ENCODE data around the gene TAF4. TPM values are rescaled to one million over a fixed set of nuclear protein-coding genes. Genes with fewer than 3 reads are reported as not detected.
"Not testable (repeated sequence)": the region's sequence is repeated elsewhere in the genome, so short reads cannot be mapped to it uniquely, and the experiment has no call there.

TAF4 gene
- polyA plus RNA-seq, 1 donor from 2014 or later = 10.2 TPM

GRCh38 chr20:61985096-61985495 lies 80.6 kb downstream of the TAF4 start:
- Histone ChIP-seq H3K4me2 (ENCODE audit: low read length) (no peak overlapping the region), H4K20me1 (ENCODE audit: insufficient read depth) (no peaks in the 10 kb centered on the region), H3K9me3 (ENCODE audit: low read length) (no peaks in the 10 kb centered on the region), H2AFZ (ENCODE audit: low read depth, low read length) (no peak overlapping the region), H3K27ac (ENCODE audit: low read length) (no peak overlapping the region), H3K27me3 (ENCODE audit: insufficient read depth, low read depth, low read length) (no peaks in the 10 kb centered on the region), H3K79me2 (replicated peaks; ENCODE audit: insufficient read depth, low read length) (no peaks in the 10 kb centered on the region), H3K4me3 (ENCODE audit: low read length) (no peak overlapping the region), H3F3A (ENCODE audit: insufficient read depth, low read length, poor library complexity, severe bottlenecking) (no peaks in the 10 kb centered on the region), H3K36me3 (ENCODE audit: insufficient read depth, low read length) (no peaks in the 10 kb centered on the region), H3K9me2 (ENCODE audit: insufficient read depth, low read length) (no peaks in the 10 kb centered on the region), H3K9ac (ENCODE audit: low read length) (no peak overlapping the region)
- TF ChIP-seq, protein P1, sequence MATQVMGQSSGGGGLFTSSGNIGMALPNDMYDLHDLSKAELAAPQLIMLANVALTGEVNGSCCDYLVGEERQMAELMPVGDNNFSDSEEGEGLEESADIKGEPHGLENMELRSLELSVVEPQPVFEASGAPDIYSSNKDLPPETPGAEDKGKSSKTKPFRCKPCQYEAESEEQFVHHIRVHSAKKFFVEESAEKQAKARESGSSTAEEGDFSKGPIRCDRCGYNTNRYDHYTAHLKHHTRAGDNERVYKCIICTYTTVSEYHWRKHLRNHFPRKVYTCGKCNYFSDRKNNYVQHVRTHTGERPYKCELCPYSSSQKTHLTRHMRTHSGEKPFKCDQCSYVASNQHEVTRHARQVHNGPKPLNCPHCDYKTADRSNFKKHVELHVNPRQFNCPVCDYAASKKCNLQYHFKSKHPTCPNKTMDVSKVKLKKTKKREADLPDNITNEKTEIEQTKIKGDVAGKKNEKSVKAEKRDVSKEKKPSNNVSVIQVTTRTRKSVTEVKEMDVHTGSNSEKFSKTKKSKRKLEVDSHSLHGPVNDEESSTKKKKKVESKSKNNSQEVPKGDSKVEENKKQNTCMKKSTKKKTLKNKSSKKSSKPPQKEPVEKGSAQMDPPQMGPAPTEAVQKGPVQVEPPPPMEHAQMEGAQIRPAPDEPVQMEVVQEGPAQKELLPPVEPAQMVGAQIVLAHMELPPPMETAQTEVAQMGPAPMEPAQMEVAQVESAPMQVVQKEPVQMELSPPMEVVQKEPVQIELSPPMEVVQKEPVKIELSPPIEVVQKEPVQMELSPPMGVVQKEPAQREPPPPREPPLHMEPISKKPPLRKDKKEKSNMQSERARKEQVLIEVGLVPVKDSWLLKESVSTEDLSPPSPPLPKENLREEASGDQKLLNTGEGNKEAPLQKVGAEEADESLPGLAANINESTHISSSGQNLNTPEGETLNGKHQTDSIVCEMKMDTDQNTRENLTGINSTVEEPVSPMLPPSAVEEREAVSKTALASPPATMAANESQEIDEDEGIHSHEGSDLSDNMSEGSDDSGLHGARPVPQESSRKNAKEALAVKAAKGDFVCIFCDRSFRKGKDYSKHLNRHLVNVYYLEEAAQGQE (IDR thresholded peaks at IDR 0.05; ENCODE audit: borderline replicate concordance) = no peak
- TF ChIP-seq TAF1 (IDR thresholded peaks at IDR 0.05; ENCODE audit: low read depth) (no peak), SMC3 (conservative IDR thresholded peaks at IDR 0.05; ENCODE audit: poor library complexity) (no peak), EZH2 (IDR thresholded peaks at IDR 0.05; ENCODE audit: borderline replicate concordance, insufficient read depth, low read length, poor library complexity, severe bottlenecking) (no peak), MXI1 (conservative IDR thresholded peaks at IDR 0.05; ENCODE audit: poor library complexity, severe bottlenecking) (no peak), CTCF (IDR thresholded peaks at IDR 0.05; ENCODE audit: poor library complexity, severe bottlenecking) (no peak), RAD21 (conservative IDR thresholded peaks at IDR 0.05) (no peak), POLR2AphosphoS5 (IDR thresholded peaks at IDR 0.05) (no peak)

GRCh38 chr20:61984431-61984830 lies 81.2 kb downstream of the TAF4 start:
- not testable (repeated sequence) for H3K4me3 ChIP-seq (ENCODE audit: low read length); H3K9me3 ChIP-seq (ENCODE audit: low read length); H3K9ac ChIP-seq (ENCODE audit: low read length); H3K4me2 ChIP-seq (ENCODE audit: low read length); H2AFZ ChIP-seq (ENCODE audit: low read depth, low read length); H4K20me1 ChIP-seq (ENCODE audit: insufficient read depth); H3F3A ChIP-seq (ENCODE audit: insufficient read depth, low read length, poor library complexity, severe bottlenecking); H3K79me2 ChIP-seq (replicated peaks; ENCODE audit: insufficient read depth, low read length); H3K27me3 ChIP-seq (ENCODE audit: insufficient read depth, low read depth, low read length); H3K36me3 ChIP-seq (ENCODE audit: insufficient read depth, low read length); H3K27ac ChIP-seq (ENCODE audit: low read length); H3K9me2 ChIP-seq (ENCODE audit: insufficient read depth, low read length)

DNA sequence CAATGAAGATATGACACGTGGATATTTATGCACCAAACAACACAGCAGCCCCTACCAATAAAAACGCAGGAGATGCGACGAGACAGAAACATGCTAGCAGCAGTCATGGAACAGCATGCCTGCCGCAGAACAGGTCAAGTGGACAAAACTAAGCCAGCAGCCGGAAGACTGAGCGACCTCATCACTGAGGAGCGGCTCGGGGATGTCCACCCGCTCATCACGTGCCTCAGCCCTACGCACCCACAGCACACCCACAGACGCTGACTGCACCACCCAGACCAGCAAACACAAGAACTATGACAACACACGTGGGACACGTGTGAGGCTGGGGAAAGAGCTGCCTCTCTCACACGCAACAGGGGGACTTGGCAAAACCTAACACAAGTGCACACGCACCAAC lies 81.7 kb downstream of the TAF4 start:
- Histone ChIP-seq H3F3A (ENCODE audit: insufficient read depth, low read length, poor library complexity, severe bottlenecking) (no peaks in the 10 kb centered on the region), H3K9ac (ENCODE audit: low read length) (no peak overlapping the region), H3K9me2 (ENCODE audit: insufficient read depth, low read length) (no peaks in the 10 kb centered on the region), H4K20me1 (ENCODE audit: insufficient read depth) (no peaks in the 10 kb centered on the region), H3K36me3 (ENCODE audit: insufficient read depth, low read length) (no peaks in the 10 kb centered on the region), H3K4me3 (ENCODE audit: low read length) (no peak overlapping the region), H3K79me2 (replicated peaks; ENCODE audit: insufficient read depth, low read length) (no peaks in the 10 kb centered on the region), H3K4me2 (ENCODE audit: low read length) (no peak overlapping the region), H3K9me3 (ENCODE audit: low read length) (no peaks in the 10 kb centered on the region), H3K27me3 (ENCODE audit: insufficient read depth, low read depth, low read length) (no peaks in the 10 kb centered on the region), H3K27ac (ENCODE audit: low read length) (no peak overlapping the region), H2AFZ (ENCODE audit: low read depth, low read length) (no peak overlapping the region)
- TF ChIP-seq SMC3 (conservative IDR thresholded peaks at IDR 0.05; ENCODE audit: poor library complexity) (no peak), EZH2 (IDR thresholded peaks at IDR 0.05; ENCODE audit: borderline replicate concordance, insufficient read depth, low read length, poor library complexity, severe bottlenecking) (no peak), RAD21 (conservative IDR thresholded peaks at IDR 0.05) (no peak), CTCF (IDR thresholded peaks at IDR 0.05; ENCODE audit: poor library complexity, severe bottlenecking) (no peak), EP300 (conservative IDR thresholded peaks at IDR 0.05; ENCODE audit: poor library complexity, severe bottlenecking) (no peak), POLR2AphosphoS5 (IDR thresholded peaks at IDR 0.05) (no peak), MXI1 (conservative IDR thresholded peaks at IDR 0.05; ENCODE audit: poor library complexity, severe bottlenecking) (no peak), TAF1 (IDR thresholded peaks at IDR 0.05; ENCODE audit: low read depth) (no peak)
- TF ChIP-seq, protein P1 (IDR thresholded peaks at IDR 0.05; ENCODE audit: borderline replicate concordance) = no peak
